GM23338 (cell line): ENCODE data around the gene ATP9B. TPM values are rescaled to one million over a fixed set of nuclear protein-coding genes. Genes with fewer than 3 reads are reported as not detected.

Experiments used
- ATAC-seq: fragments of 200-7000 bp; cut with Tn5 transposase; 3 replicates; pipeline ENCODE4 v1.9.1; 2020
- DNase-seq: peaks from one replicate; pipeline ENCODE4 v3.0.0-alpha.2; 2015; ENCODE audit warnings: low spot score
- H2AFZ ChIP-seq: fragments of 200-600 bp; sonication (generic); 2 replicates; pipeline ENCODE4 v1.8.0; 2016; ENCODE audit warnings: antibody characterized with exemption, mild to moderate bottlenecking, moderate library complexity
- H3F3A ChIP-seq: fragments of 200-600 bp; sonication (generic); replicated peaks from 2 replicates; pipeline ENCODE4 v1.8.0; 2017; ENCODE audit warnings: antibody characterized with exemption, mixed run types, low read depth
- H3K27ac ChIP-seq: fragments of 200-600 bp; sonication (generic); 2 replicates; pipeline ENCODE4 v1.6.1; 2016; ENCODE audit warnings: low read depth
- H3K27me3 ChIP-seq: fragments of 200-600 bp; sonication (generic); 2 replicates; pipeline ENCODE4 v1.8.0; 2016; ENCODE audit warnings: mild to moderate bottlenecking, mixed run types, moderate library complexity; ENCODE audit not compliant: insufficient read depth
- H3K36me3 ChIP-seq: fragments of 200-600 bp; sonication (generic); 2 replicates; pipeline ENCODE4 v1.8.0; 2016; ENCODE audit warnings: mild to moderate bottlenecking; ENCODE audit not compliant: insufficient read depth
- H3K4me1 ChIP-seq: fragments of 200-600 bp; sonication (generic); 2 replicates; pipeline ENCODE4 v1.8.0; 2016; ENCODE audit warnings: mild to moderate bottlenecking, moderate library complexity; ENCODE audit not compliant: insufficient read depth
- H3K4me2 ChIP-seq: fragments of 200-600 bp; sonication (generic); 2 replicates; pipeline ENCODE4 v1.7.1; 2017; ENCODE audit warnings: mixed run types
- H3K4me3 ChIP-seq: fragments of 200-600 bp; sonication (generic); 2 replicates; pipeline ENCODE4 v1.6.1; 2016; ENCODE audit warnings: mixed run types
- H3K79me2 ChIP-seq: fragments of 200-600 bp; sonication (generic); replicated peaks from 2 replicates; pipeline ENCODE4 v1.8.0; 2017; ENCODE audit warnings: mild to moderate bottlenecking; ENCODE audit not compliant: insufficient read depth
- H3K9me2 ChIP-seq: fragments of 200-600 bp; sonication (generic); 2 replicates; pipeline ENCODE4 v1.8.0; 2017; ENCODE audit not compliant: insufficient read depth
- H4K20me1 ChIP-seq: fragments of 200-600 bp; sonication (generic); replicated peaks from 2 replicates; pipeline ENCODE4 v1.8.0; 2017; ENCODE audit warnings: mild to moderate bottlenecking; ENCODE audit not compliant: insufficient read depth
- H3K27ac Mint-ChIP-seq: 2 replicates; pipeline ENCODE4 v1.8.0; 2020; ENCODE audit warnings: inconsistent platforms, mild to moderate bottlenecking, moderate library complexity, mixed read lengths
- H3K27me3 Mint-ChIP-seq: 3 replicates; pipeline ENCODE4 v1.8.0; 2022; ENCODE audit warnings: low read depth, mild to moderate bottlenecking, moderate library complexity, mixed read lengths, inconsistent platforms; ENCODE audit not compliant: insufficient read depth, poor library complexity
- H3K36me3 Mint-ChIP-seq: 3 replicates; pipeline ENCODE4 v1.8.0; 2021; ENCODE audit warnings: low read depth, mild to moderate bottlenecking, inconsistent platforms, moderate library complexity, mixed read lengths
- H3K4me1 Mint-ChIP-seq: 3 replicates; pipeline ENCODE4 v1.8.0; 2020; ENCODE audit warnings: mild to moderate bottlenecking, inconsistent platforms, mixed read lengths
- H3K4me3 Mint-ChIP-seq: 3 replicates; pipeline ENCODE4 v1.8.0; 2021; ENCODE audit warnings: moderate library complexity, mild to moderate bottlenecking, inconsistent platforms, mixed read lengths
- H3K9me3 Mint-ChIP-seq: 3 replicates; pipeline ENCODE4 v1.8.0; 2020; ENCODE audit warnings: moderate library complexity, mild to moderate bottlenecking, inconsistent platforms, mixed read lengths
- CREB1 ChIP-seq: fragments of 250-450 bp; sonication (Bioruptor Pico); IDR thresholded peaks from 2 replicates; pipeline ENCODE4 v1.5.0; 2020; ENCODE audit warnings: low read depth, mild to moderate bottlenecking, moderate library complexity
- EZH2phosphoT487 ChIP-seq: fragments of 200-600 bp; sonication (generic); IDR thresholded peaks from one replicate; pipeline ENCODE4 v1.8.1; 2018; ENCODE audit warnings: antibody characterized with exemption; ENCODE audit not compliant: unreplicated experiment
- NANOG ChIP-seq: IDR thresholded peaks from 2 replicates; pipeline ENCODE4 v1.6.1; 2016; ENCODE audit warnings: antibody characterized with exemption, borderline replicate concordance
- POLR2AphosphoS5 ChIP-seq: IDR thresholded peaks from 2 replicates; pipeline ENCODE4 v1.6.1; 2016; ENCODE audit warnings: antibody characterized with exemption, low read depth
- STAT1 ChIP-seq: IDR thresholded peaks from one replicate; pipeline ENCODE4 v1.6.1; 2016; ENCODE audit warnings: antibody characterized with exemption; ENCODE audit not compliant: unreplicated experiment
- ZNF114 ChIP-seq: fragments of 250-450 bp; sonication (Bioruptor Pico); IDR thresholded peaks from 2 replicates; pipeline ENCODE4 v1.5.0; 2020; ENCODE audit warnings: mild to moderate bottlenecking, moderate library complexity
- ZNF331 ChIP-seq: fragments of 250-450 bp; sonication (Bioruptor Pico); IDR thresholded peaks from 2 replicates; pipeline ENCODE4 v1.5.0; 2020; ENCODE audit warnings: low read depth, mild to moderate bottlenecking, moderate library complexity
- polyA plus RNA-seq: library from polyadenylated mRNA; unstranded; fragments of >200 nt; fragmentation: Nextera tagmentation; extraction: Ambion mirVana; gene quantifications from 2 replicates; pipeline ENCODE4 v1.2.1, GENCODE V29; 2016
- total RNA-seq: library from RNA; depleted of rRNA; stranded (reverse); fragments of >200 nt; shearing (Covaris generic); gene quantifications from 2 replicates; pipeline ENCODE4 v1.2.3, GENCODE V29; 2014
- TF ChIP-seq, protein P1 (sequence below): IDR thresholded peaks from 2 replicates; pipeline ENCODE4 v1.6.1; 2016; ENCODE audit warnings: antibody characterized with exemption
- TF ChIP-seq, protein P2 (sequence below): fragments of 250-450 bp; sonication (Bioruptor Pico); IDR thresholded peaks from 2 replicates; pipeline ENCODE4 v1.5.0; 2020; ENCODE audit warnings: mild to moderate bottlenecking, moderate library complexity
- TF ChIP-seq, protein P3 (sequence below): IDR thresholded peaks from one replicate; pipeline ENCODE4 v1.6.1; 2018; ENCODE audit warnings: antibody characterized with exemption; ENCODE audit not compliant: unreplicated experiment
- TF ChIP-seq, protein P4 (sequence below), 2 experiments: fragments of 200-600 bp in 1 of 2; sonication (generic) in 1 of 2; conservative IDR thresholded peaks; 2 replicates each; pipeline versions ENCODE4 v1.5.1 to v1.6.1; 2016 to 2017; ENCODE audit warnings: antibody characterized with exemption in 2 of 2, low read depth in 2 of 2, mild to moderate bottlenecking in 2 of 2, moderate library complexity in 1 of 2

Gene ATP9B
- total and polyA plus RNA-seq, 2 experiments from 2014 or later = 14.2 to 25.6 TPM

DNA sequence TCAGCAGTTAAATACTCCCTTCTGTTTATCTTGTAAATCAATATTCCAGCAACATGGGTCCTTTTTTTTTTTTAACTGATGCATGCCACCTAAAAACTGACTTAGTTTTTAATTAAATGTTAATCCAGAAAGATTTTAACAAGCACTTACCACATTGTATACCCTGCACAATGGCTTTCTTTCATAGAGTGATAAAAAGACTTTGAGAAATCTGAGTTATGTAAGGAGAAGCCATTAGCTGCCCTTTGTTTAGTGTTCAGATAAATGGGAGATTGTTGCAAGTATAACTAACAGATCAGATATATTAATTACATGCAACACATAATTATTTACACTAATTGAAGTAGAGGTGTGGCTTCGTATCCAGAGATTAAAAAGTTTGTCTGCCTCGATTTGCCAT is 303.8 kb downstream of the ATP9B start (continued):
- TF ChIP-seq, protein P1, sequence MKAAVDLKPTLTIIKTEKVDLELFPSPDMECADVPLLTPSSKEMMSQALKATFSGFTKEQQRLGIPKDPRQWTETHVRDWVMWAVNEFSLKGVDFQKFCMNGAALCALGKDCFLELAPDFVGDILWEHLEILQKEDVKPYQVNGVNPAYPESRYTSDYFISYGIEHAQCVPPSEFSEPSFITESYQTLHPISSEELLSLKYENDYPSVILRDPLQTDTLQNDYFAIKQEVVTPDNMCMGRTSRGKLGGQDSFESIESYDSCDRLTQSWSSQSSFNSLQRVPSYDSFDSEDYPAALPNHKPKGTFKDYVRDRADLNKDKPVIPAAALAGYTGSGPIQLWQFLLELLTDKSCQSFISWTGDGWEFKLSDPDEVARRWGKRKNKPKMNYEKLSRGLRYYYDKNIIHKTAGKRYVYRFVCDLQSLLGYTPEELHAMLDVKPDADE = no peak
- no peak for TF ChIP-seq POLR2AphosphoS5

DNA sequence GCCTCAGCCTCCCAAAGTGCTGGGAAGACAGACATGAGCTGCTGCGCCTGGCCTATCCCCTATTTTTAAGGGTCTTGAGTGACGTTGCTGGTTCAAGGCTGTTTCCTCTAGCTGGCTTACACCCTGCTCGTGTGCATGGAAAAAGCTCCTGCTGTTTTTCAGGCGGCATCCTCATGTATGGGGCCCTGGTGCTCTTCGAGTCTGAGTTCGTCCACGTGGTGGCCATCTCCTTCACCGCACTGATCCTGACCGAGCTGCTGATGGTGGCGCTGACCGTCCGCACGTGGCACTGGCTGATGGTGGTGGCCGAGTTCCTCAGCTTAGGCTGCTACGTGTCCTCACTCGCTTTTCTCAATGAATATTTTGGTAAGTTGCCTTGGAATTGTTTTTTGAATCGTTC is 304.5 kb downstream of the ATP9B start:
- no peak overlapping the region for H3K27ac ChIP-seq
- H4K20me1 ChIP-seq = no peaks in the 10 kb centered on the region

More for the DNA sequence above, 304.5 kb downstream of the ATP9B start:
- Histone ChIP-seq H3K36me3 (no peaks in the 10 kb centered on the region), H3K4me3 (no peak overlapping the region), H3K9me2 (no peaks in the 10 kb centered on the region), H3K79me2 (no peaks in the 10 kb centered on the region), H3F3A (0 out of 2 replicates have a peak, but pooled peaks cover 5% of the 10 kb centered on the region), H3K4me2 (no peak overlapping the region), H3K27me3 (no peaks in the 10 kb centered on the region), H2AFZ (no peak overlapping the region), H3K4me1 (no peaks in the 10 kb centered on the region)
- Mint-ChIP-seq H3K4me1 (peaks cover 6% of the 10 kb centered on the region; the same call in 1 of the 3 replicates), H3K9me3 (no peaks in the 10 kb centered on the region), H3K4me3 (no peak overlapping the region), H3K27me3 (peaks cover 3% of the 10 kb centered on the region), H3K27ac (no peak overlapping the region), H3K36me3 (no peaks in the 10 kb centered on the region; the same call in 1 of the 3 replicates)
- no peak for ATAC-seq
- no peak for DNase-seq
- TF ChIP-seq, protein P1 = no peak
- no peak for TF ChIP-seq ZNF114 (CRISPR knock-in tag)
- TF ChIP-seq, protein P2, sequence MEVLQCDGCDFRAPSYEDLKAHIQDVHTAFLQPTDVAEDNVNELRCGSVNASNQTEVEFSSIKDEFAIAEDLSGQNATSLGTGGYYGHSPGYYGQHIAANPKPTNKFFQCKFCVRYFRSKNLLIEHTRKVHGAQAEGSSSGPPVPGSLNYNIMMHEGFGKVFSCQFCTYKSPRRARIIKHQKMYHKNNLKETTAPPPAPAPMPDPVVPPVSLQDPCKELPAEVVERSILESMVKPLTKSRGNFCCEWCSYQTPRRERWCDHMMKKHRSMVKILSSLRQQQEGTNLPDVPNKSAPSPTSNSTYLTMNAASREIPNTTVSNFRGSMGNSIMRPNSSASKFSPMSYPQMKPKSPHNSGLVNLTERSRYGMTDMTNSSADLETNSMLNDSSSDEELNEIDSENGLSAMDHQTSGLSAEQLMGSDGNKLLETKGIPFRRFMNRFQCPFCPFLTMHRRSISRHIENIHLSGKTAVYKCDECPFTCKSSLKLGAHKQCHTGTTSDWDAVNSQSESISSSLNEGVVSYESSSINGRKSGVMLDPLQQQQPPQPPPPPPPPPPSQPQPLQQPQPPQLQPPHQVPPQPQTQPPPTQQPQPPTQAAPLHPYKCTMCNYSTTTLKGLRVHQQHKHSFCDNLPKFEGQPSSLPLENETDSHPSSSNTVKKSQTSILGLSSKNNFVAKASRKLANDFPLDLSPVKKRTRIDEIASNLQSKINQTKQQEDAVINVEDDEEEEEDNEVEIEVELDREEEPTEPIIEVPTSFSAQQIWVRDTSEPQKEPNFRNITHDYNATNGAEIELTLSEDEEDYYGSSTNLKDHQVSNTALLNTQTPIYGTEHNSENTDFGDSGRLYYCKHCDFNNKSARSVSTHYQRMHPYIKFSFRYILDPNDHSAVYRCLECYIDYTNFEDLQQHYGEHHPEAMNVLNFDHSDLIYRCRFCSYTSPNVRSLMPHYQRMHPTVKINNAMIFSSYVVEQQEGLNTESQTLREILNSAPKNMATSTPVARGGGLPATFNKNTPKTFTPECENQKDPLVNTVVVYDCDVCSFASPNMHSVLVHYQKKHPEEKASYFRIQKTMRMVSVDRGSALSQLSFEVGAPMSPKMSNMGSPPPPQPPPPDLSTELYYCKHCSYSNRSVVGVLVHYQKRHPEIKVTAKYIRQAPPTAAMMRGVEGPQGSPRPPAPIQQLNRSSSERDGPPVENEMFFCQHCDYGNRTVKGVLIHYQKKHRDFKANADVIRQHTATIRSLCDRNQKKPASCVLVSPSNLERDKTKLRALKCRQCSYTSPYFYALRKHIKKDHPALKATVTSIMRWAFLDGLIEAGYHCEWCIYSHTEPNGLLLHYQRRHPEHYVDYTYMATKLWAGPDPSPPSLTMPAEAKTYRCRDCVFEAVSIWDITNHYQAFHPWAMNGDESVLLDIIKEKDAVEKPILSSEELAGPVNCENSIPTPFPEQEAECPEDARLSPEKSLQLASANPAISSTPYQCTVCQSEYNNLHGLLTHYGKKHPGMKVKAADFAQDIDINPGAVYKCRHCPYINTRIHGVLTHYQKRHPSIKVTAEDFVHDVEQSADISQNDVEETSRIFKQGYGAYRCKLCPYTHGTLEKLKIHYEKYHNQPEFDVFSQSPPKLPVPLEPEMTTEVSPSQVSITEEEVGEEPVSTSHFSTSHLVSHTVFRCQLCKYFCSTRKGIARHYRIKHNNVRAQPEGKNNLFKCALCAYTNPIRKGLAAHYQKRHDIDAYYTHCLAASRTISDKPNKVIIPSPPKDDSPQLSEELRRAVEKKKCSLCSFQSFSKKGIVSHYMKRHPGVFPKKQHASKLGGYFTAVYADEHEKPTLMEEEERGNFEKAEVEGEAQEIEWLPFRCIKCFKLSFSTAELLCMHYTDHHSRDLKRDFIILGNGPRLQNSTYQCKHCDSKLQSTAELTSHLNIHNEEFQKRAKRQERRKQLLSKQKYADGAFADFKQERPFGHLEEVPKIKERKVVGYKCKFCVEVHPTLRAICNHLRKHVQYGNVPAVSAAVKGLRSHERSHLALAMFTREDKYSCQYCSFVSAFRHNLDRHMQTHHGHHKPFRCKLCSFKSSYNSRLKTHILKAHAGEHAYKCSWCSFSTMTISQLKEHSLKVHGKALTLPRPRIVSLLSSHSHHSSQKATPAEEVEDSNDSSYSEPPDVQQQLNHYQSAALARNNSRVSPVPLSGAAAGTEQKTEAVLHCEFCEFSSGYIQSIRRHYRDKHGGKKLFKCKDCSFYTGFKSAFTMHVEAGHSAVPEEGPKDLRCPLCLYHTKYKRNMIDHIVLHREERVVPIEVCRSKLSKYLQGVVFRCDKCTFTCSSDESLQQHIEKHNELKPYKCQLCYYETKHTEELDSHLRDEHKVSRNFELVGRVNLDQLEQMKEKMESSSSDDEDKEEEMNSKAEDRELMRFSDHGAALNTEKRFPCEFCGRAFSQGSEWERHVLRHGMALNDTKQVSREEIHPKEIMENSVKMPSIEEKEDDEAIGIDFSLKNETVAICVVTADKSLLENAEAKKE (CRISPR knock-in tag) = no peak
- TF ChIP-seq, protein P3, sequence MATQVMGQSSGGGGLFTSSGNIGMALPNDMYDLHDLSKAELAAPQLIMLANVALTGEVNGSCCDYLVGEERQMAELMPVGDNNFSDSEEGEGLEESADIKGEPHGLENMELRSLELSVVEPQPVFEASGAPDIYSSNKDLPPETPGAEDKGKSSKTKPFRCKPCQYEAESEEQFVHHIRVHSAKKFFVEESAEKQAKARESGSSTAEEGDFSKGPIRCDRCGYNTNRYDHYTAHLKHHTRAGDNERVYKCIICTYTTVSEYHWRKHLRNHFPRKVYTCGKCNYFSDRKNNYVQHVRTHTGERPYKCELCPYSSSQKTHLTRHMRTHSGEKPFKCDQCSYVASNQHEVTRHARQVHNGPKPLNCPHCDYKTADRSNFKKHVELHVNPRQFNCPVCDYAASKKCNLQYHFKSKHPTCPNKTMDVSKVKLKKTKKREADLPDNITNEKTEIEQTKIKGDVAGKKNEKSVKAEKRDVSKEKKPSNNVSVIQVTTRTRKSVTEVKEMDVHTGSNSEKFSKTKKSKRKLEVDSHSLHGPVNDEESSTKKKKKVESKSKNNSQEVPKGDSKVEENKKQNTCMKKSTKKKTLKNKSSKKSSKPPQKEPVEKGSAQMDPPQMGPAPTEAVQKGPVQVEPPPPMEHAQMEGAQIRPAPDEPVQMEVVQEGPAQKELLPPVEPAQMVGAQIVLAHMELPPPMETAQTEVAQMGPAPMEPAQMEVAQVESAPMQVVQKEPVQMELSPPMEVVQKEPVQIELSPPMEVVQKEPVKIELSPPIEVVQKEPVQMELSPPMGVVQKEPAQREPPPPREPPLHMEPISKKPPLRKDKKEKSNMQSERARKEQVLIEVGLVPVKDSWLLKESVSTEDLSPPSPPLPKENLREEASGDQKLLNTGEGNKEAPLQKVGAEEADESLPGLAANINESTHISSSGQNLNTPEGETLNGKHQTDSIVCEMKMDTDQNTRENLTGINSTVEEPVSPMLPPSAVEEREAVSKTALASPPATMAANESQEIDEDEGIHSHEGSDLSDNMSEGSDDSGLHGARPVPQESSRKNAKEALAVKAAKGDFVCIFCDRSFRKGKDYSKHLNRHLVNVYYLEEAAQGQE = no peak
- TF ChIP-seq POLR2AphosphoS5 = no peak
- TF ChIP-seq, protein P4, sequence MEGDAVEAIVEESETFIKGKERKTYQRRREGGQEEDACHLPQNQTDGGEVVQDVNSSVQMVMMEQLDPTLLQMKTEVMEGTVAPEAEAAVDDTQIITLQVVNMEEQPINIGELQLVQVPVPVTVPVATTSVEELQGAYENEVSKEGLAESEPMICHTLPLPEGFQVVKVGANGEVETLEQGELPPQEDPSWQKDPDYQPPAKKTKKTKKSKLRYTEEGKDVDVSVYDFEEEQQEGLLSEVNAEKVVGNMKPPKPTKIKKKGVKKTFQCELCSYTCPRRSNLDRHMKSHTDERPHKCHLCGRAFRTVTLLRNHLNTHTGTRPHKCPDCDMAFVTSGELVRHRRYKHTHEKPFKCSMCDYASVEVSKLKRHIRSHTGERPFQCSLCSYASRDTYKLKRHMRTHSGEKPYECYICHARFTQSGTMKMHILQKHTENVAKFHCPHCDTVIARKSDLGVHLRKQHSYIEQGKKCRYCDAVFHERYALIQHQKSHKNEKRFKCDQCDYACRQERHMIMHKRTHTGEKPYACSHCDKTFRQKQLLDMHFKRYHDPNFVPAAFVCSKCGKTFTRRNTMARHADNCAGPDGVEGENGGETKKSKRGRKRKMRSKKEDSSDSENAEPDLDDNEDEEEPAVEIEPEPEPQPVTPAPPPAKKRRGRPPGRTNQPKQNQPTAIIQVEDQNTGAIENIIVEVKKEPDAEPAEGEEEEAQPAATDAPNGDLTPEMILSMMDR (conservative IDR thresholded peaks at IDR 0.05; ENCODE audit: low read depth in 2 of 2) = no peak
- no peak for TF ChIP-seq CREB1 (CRISPR knock-in tag)
- no peak for TF ChIP-seq EZH2phosphoT487
- TF ChIP-seq STAT1 = no peak
- no peak for TF ChIP-seq ZNF331 (CRISPR knock-in tag)
- no peak for TF ChIP-seq NANOG
